ENCODE data around the gene PDGFRB.

DNA sequence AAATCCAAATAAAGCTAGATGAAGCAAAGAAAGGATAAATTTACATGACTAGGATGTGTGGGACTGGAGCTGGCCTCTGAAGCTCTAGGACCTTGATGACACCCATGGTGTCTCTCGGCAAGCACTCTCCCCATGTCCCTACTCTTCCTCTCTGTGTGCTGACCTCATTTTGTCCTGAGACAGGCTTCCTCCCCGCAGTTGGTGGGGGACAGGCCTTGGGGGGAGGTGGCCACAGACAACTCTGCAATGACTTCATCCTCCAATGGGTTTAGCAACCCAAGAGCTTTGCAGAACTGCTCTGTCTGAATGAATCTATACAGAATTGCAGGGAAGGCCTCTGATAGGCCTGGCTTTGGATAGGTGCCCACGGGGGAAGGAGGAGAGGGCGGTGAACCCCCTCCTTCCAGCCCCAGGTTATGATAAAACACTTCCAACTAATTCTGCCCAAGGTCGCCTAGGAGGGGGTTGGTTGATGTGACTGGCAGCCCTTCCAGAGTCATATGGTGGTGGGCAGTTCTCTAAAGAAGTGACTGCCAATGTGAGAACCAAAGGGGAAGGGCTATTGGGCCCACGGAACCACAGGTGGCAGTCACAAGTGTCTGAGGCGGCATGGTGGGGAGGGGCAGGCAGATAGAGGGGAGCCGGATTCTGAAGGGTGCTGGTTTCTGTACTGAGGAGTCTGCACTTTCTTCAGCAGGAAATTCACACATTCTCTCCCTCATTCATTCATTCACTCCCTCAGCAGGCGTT lies 40.3 kb upstream of the PDGFRB start:
- TF ChIP-seq SMC3 (conservative IDR thresholded peaks at IDR 0.05; ENCODE audit: poor library complexity) (no peak), EZH2 (IDR thresholded peaks at IDR 0.05; ENCODE audit: borderline replicate concordance, insufficient read depth, low read length, poor library complexity, severe bottlenecking) (no peak), CTCF (IDR thresholded peaks at IDR 0.05; ENCODE audit: poor library complexity, severe bottlenecking) (no peak), EP300 (conservative IDR thresholded peaks at IDR 0.05; ENCODE audit: poor library complexity, severe bottlenecking) (no peak), POLR2AphosphoS5 (IDR thresholded peaks at IDR 0.05) (no peak), MXI1 (conservative IDR thresholded peaks at IDR 0.05; ENCODE audit: poor library complexity, severe bottlenecking) (no peak)

Measured in neural cell (in vitro differentiated cells).